Right atrium auricular region (tissue), 2 donors: ENCODE measurements around the gene DUSP3. TPM values are rescaled to one million over a fixed set of nuclear protein-coding genes. Genes with fewer than 3 reads are reported as not detected.

Experiments
- DNase-seq: peaks from one replicate; pipeline ENCODE4 v3.0.0-alpha.2; 2019; ENCODE audit warnings: low spot score
- H3K27ac ChIP-seq, 2 donors: fragments of 200-600 bp; sonication (generic); 1 replicate in 1 of 2; 2 replicates in 1 of 2; pipeline ENCODE4 v1.5.1; 2016 to 2019
- H3K27me3 ChIP-seq, 2 donors: fragments of 200-600 bp; sonication (generic); one replicate each; pipeline versions ENCODE4 v1.5.1 to v1.6.0; 2017 to 2019
- H3K36me3 ChIP-seq: fragments of 200-600 bp; sonication (generic); one replicate; pipeline ENCODE4 v1.5.1; 2016
- H3K4me1 ChIP-seq, 2 donors: fragments of 200-600 bp; sonication (generic); one replicate each; pipeline versions ENCODE4 v1.5.1 to v1.6.0; 2017 to 2019
- H3K4me3 ChIP-seq, 2 donors: fragments of 200-600 bp; sonication (generic); 1 replicate in 1 of 2; 2 replicates in 1 of 2; pipeline ENCODE4 v1.5.1; 2017 to 2019; ENCODE audit warnings: mild to moderate bottlenecking in 1 of 2, moderate library complexity in 1 of 2
- H3K9me3 ChIP-seq, 2 donors: fragments of 200-600 bp; sonication (generic); one replicate each; pipeline ENCODE4 v1.5.1; 2019
- total RNA-seq, 2 donors: library from RNA; depleted of rRNA; stranded (reverse); fragments of >200 nt; gene quantifications; one replicate each; pipeline ENCODE4 v1.1.0, GENCODE V29; 2016
- TF ChIP-seq, protein P1 (sequence below), 2 donors: fragments of 200-600 bp; sonication (generic); IDR thresholded peaks; one replicate each; pipeline ENCODE4 v1.5.1; 2019; ENCODE audit warnings: antibody characterized with exemption in 2 of 2

Gene DUSP3
- total RNA-seq: 100 to 1,000 TPM; 151 to 175 TPM

DNA sequence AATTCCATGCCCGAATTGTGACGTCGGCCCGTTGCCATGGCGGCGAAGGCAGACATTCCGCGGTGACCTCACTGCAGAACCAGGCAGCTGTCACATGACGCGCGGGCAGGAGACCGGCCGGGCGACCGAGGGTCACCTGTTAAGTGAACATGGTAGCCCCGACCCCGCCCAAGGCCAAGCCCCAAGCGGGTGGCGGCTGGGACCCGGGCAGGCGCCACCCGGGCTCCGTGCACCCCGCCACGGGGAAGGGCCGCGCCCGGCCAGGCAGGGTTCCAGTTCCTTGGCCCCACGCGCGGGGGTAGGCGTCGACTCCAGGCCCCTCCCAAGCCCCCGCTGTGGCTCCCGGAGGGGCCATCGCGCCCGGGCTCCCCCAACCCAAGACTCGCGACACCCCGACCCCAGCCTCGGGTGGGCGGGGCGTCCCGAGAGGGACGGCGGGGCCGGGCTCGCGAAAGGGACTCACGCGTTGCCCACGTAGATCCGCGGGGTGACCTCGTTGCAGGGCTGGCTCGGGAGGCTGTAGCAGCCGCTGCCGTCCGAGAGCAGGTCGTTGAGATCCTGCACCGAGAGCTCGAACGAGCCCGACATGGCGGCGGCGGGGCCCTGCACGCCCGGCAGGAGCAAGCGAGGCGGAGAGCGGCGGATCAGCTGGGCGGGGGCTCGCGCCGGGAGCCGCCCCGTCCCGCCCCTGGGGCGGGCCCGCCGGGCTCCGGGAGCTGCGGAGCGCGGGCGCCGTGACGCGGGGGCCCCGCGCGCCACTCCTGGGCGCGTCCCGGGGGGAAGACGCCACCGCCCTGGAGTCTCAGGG lies at the start of gene DUSP3:
TSS of gene DUSP3 (minus strand) at position 641 of the 808 bp plus-strand sequence. CDS start at position 588, 53 bp downstream.
- Histone ChIP-seq H3K4me1 (peaks cover 0 to 46% of the 10 kb centered on the region in 2 donors), H3K9me3 (no peaks in the 10 kb centered on the region), H3K4me3 (peak within 1 kb of the TSS; percentile 93), H3K27ac (peak within 1 kb of the TSS; percentile 100), H3K36me3 (peaks cover 23% of the 10 kb centered on the region), H3K27me3 (no peaks in the 10 kb centered on the region)
- TF ChIP-seq, protein P1, sequence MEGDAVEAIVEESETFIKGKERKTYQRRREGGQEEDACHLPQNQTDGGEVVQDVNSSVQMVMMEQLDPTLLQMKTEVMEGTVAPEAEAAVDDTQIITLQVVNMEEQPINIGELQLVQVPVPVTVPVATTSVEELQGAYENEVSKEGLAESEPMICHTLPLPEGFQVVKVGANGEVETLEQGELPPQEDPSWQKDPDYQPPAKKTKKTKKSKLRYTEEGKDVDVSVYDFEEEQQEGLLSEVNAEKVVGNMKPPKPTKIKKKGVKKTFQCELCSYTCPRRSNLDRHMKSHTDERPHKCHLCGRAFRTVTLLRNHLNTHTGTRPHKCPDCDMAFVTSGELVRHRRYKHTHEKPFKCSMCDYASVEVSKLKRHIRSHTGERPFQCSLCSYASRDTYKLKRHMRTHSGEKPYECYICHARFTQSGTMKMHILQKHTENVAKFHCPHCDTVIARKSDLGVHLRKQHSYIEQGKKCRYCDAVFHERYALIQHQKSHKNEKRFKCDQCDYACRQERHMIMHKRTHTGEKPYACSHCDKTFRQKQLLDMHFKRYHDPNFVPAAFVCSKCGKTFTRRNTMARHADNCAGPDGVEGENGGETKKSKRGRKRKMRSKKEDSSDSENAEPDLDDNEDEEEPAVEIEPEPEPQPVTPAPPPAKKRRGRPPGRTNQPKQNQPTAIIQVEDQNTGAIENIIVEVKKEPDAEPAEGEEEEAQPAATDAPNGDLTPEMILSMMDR (IDR thresholded peaks at IDR 0.05): no peak
- peak; percentile 98 for DNase-seq

DNA sequence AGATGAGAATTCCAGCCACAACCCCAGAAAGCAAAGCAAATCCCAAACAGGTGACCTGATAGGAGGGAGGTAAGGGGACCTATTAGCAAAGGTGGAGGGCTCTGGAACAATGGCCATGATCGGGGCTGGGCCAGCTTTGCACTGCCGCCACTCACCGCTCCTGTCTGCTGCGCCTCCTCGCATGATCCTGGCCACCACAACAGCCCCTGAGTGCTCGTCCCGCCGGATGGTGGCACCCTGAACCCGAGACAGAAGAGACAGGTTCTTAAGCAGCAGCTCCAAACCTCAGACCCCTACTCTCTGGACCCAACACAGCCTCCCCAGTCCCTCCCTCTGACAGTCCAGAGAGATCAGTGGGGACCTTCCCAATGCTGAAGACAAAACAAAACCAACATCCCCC lies 48.8 kb upstream of the DUSP3 start:
- H3K27me3 ChIP-seq: no peaks in the 10 kb centered on the region
- DNase-seq: no peak
- H3K4me3 ChIP-seq: no peak overlapping the region
- H3K36me3 ChIP-seq: peaks cover 71% of the 10 kb centered on the region
- peaks cover 0 to 72% of the 10 kb centered on the region in 2 donors for H3K4me1 ChIP-seq
- H3K27ac ChIP-seq: peak overlapping the region; percentile 91 to 96
- H3K9me3 ChIP-seq: no peaks in the 10 kb centered on the region
- TF ChIP-seq, protein P1 (IDR thresholded peaks at IDR 0.05): no peak

DNA sequence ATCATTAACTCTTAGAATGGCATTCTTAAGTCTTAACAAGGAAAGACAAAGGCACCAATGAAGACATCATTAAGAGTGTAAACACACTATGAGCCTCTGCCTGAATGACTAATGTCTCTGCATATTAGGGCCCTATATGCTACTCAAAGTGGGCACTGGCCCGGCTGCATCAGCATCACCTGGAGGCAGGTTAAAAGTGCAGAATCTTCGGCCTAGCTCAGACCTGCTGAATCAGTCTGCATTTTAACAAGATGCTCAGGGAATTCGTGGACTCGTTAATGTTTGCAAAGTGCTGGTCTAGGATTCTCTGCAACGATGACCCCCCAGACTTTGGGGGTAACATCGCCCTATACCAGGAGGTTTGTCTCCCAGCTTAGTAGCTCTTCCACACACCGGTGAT lies 47.4 kb upstream of the DUSP3 start:
- Histone ChIP-seq H3K27ac (peak overlapping the region; percentile 91 to 96), H3K4me1 (peaks cover 0 to 69% of the 10 kb centered on the region in 2 donors), H3K4me3 (no peak overlapping the region)

DNA sequence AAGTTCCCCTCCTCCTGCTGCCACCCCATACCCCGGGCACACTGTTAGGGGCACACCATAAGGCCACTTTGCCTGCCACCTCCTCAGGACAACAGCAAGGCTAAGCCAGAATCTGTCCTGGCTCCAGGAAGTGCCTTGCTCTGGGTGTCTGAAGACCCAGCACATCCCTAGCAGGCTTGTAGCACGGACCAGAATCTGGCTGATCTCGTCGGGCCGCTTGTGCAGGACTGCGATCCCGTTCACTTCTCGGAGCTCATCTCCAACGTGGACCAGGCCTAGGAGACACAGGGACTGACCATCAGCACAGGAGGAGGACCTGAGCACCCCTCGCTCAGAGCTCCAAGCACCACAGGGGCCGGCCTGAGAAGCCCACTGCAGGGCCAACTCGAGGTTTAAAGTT lies 46.8 kb upstream of the DUSP3 start:
- H3K4me3 ChIP-seq: no peak overlapping the region
- peaks cover 77% of the 10 kb centered on the region for H3K36me3 ChIP-seq
- no peaks in the 10 kb centered on the region for H3K27me3 ChIP-seq
- H3K27ac ChIP-seq: peak overlapping the region; percentile 91 to 96
- DNase-seq: no peak
- TF ChIP-seq, protein P1 (IDR thresholded peaks at IDR 0.05): no peak
- peaks cover 0 to 69% of the 10 kb centered on the region in 2 donors for H3K4me1 ChIP-seq
- no peaks in the 10 kb centered on the region for H3K9me3 ChIP-seq

More for the DNA sequence above, 47.4 kb upstream of the DUSP3 start:
- TF ChIP-seq, protein P1 (IDR thresholded peaks at IDR 0.05): no peak
- H3K9me3 ChIP-seq: no peaks in the 10 kb centered on the region
- no peak for DNase-seq
- peaks cover 76% of the 10 kb centered on the region for H3K36me3 ChIP-seq
- H3K27me3 ChIP-seq: no peaks in the 10 kb centered on the region

DNA sequence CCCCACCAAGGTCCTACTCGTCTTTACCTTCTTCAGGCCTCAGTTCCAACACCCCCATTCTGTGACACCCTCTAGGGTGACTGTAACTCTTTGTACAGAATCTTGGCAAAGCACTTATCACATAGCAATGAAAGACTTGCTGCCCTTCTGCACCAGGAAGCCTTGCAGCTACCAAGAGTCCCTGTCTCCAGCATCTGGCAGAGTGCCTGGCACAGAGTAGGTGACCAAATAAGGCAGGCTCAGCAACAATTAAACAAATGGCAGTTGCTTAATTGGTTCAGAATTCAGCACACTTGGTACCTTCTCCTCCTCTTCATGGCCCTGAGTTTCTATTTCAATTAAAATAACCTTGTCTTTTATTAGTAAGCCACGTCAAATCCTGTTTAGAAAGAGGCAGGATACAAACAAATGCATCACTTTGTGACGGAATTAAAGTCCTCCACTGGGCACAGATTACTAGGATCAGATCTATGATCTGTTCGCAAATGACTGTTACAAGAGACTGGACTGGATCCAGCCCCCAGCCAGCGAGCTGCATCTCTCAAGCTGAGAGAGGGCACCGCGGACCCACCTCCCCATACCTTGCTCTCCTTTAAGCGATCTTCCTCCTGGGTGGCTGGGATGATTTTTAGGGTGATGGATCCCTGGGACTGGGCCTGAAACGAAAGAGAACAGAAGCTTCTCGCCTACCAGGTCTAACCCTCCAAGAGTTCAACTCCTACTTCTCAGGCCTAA lies 44.7 kb upstream of the DUSP3 start:
- Histone ChIP-seq H3K4me1 (peaks cover 0 to 50% of the 10 kb centered on the region in 2 donors), H3K27me3 (no peaks in the 10 kb centered on the region), H3K4me3 (no peak overlapping the region), H3K36me3 (peaks cover 77% of the 10 kb centered on the region), H3K27ac (peak overlapping the region; percentile 91 to 96), H3K9me3 (no peaks in the 10 kb centered on the region)
- peak; percentile 69 for DNase-seq
- TF ChIP-seq, protein P1 (IDR thresholded peaks at IDR 0.05): no peak
